ENCODE data around the gene RANBP10.
"Not testable (repeated sequence)": the region's sequence is repeated elsewhere in the genome, so short reads cannot be mapped to it uniquely, and the experiment has no call there.

The RANBP10 gene

DNA sequence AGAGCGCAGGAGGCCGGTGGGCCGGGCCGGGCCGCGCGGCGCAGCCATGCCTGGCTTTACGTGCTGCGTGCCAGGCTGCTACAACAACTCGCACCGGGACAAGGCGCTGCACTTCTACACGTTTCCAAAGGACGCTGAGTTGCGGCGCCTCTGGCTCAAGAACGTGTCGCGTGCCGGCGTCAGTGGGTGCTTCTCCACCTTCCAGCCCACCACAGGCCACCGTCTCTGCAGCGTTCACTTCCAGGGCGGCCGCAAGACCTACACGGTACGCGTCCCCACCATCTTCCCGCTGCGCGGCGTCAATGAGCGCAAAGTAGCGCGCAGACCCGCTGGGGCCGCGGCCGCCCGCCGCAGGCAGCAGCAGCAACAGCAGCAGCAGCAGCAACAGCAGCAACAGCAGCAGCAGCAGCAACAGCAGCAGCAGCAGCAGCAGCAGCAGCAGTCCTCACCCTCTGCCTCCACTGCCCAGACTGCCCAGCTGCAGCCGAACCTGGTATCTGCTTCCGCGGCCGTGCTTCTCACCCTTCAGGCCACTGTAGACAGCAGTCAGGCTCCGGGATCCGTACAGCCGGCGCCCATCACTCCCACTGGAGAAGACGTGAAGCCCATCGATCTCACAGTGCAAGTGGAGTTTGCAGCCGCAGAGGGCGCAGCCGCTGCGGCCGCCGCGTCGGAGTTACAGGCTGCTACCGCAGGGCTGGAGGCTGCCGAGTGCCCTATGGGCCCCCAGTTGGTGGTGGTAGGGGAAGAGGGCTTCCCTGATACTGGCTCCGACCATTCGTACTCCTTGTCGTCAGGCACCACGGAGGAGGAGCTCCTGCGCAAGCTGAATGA, 36.4 kb upstream of the RANBP10 start:
- Histone ChIP-seq H3K9ac (ENCODE audit: low read length) (peak overlapping the region; percentile 90), H3K27me3 (ENCODE audit: control insufficient read depth, insufficient read depth, low read length) (no peaks in the 10 kb centered on the region), H3K4me1 (ENCODE audit: control insufficient read depth, insufficient read depth, low read length) (peaks cover 33% of the 10 kb centered on the region), H3K36me3 (ENCODE audit: control insufficient read depth, insufficient read depth, low read length) (no peaks in the 10 kb centered on the region), H3K27ac (ENCODE audit: low read depth, low read length) (peak overlapping the region; percentile 10; the same call in 1 of the 2 replicates), H3K4me3 (ENCODE audit: low read depth, low read length) (peak overlapping the region; percentile 92), H3K9me3 (ENCODE audit: control insufficient read depth, insufficient read depth, low read depth, low read length) (no peaks in the 10 kb centered on the region)

DNA sequence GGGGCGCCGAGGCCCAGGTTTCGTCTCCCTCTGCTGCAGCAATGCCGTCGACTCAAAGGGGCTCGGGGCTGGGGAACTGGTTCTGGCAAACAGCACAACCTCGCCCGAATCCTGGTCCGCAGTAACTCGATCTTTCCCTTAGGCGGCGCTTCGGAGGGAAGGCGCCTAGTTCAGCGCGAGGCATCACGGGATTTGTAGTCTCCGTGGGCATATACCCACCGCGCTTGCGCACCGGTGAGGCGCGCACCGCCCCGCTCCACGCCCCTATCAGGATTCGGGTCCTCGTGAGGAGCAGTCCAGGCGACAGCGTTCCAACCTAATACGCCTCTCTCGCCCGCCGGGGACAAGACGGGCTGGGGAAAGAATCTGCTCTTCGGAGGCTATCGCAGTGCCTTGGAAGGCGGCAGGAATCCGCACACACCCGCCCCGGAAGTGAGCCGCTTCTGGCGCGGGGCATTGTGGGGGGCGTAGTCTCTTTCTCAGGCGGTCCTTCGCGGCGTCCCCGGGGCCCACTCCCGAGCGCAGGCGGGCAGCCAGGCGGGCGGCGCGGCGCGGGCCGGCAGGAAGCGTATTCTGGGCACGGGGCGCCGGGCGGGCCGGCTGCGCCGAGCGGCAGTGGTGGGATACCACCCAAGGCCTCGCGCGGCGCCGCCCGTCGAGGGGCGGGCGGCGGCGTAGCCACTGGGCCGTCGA, 35.6 kb upstream of the RANBP10 start, which contains the start of gene THAP11:
TSS of gene THAP11 (plus strand) at position 505 of the 693 bp plus-strand sequence. CDS start 235 bp downstream, outside the sequence.
- Histone ChIP-seq H3K27ac (ENCODE audit: low read depth, low read length) (peak within 1 kb of the TSS; percentile 90), H3K4me1 (ENCODE audit: control insufficient read depth, insufficient read depth, low read length) (peaks cover 33% of the 10 kb centered on the region), H3K27me3 (ENCODE audit: control insufficient read depth, insufficient read depth, low read length) (no peaks in the 10 kb centered on the region), H3K36me3 (ENCODE audit: control insufficient read depth, insufficient read depth, low read length) (no peaks in the 10 kb centered on the region), H3K9ac (ENCODE audit: low read length) (peak within 1 kb of the TSS; percentile 90), H3K4me3 (ENCODE audit: low read depth, low read length) (peak within 1 kb of the TSS; percentile 92), H3K9me3 (ENCODE audit: control insufficient read depth, insufficient read depth, low read depth, low read length) (no peaks in the 10 kb centered on the region)

DNA sequence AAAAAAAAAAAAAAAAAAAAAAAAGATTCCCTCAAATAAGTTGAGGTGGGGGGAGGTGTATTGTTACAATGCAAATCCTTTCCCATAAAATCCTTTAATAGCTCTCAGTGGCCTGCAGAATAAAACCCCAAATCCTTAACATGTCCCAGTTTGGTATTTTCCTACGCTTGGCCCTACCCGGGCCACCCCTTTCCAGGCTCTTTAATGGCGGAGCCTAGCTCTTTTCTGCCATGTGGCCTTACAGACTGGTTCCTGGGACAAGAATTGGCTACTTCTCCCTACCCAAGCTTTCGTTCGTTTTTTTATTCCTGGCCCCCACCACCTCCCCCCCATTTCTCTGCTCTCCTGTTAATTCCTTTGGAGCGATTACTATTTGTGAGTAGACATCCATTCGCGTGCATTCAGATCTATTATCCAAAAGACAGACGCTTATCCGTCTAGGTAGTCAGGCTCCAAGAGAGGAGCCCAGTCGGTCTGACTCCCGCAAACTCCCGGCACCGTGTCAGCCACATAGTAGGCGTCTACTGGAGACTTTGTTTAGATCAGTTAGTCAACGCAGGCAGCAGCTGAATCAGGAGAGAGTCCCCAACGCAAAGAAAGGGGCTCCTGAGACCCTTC, 34.9 kb upstream of the RANBP10 start:
- H3K9me3 ChIP-seq (ENCODE audit: control insufficient read depth, insufficient read depth, low read depth, low read length) = no peaks in the 10 kb centered on the region
- peak overlapping the region; percentile 92 for H3K4me3 ChIP-seq (ENCODE audit: low read depth, low read length)
- H3K27ac ChIP-seq (ENCODE audit: low read depth, low read length) = peak overlapping the region; percentile 57; the same call in 1 of the 2 replicates
- peak overlapping the region; percentile 90 for H3K9ac ChIP-seq (ENCODE audit: low read length)
- H3K36me3 ChIP-seq (ENCODE audit: control insufficient read depth, insufficient read depth, low read length) = no peaks in the 10 kb centered on the region
- no peaks in the 10 kb centered on the region for H3K27me3 ChIP-seq (ENCODE audit: control insufficient read depth, insufficient read depth, low read length)
- H3K4me1 ChIP-seq (ENCODE audit: control insufficient read depth, insufficient read depth, low read length) = peaks cover 33% of the 10 kb centered on the region

DNA sequence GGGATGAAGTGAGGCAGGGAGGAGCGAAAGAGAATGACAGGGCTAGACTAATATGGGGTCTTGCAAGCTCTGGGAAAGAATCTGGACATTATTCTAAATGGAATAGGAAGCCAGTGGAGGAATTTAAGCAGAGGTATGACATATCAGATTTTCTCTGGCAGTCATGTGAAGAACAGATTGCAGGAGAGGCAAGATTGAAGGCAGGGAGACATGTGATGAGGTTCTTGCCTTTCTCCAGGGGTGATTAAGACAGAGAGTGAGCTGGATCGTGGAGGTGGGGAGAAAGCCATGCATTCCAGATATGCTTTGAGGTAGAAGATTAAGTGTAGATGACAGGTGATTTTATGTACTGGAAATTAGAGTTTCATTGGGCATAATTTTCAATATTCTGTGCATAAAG, 31.5 kb upstream of the RANBP10 start:
- no peak overlapping the region for H3K4me3 ChIP-seq (ENCODE audit: low read depth, low read length)
- no peaks in the 10 kb centered on the region for H3K9me3 ChIP-seq (ENCODE audit: control insufficient read depth, insufficient read depth, low read depth, low read length)
- peaks cover 8% of the 10 kb centered on the region; the same call in 1 of the 2 replicates for H3K4me1 ChIP-seq (ENCODE audit: control insufficient read depth, insufficient read depth, low read length)
- H3K9ac ChIP-seq (ENCODE audit: low read length) = no peak overlapping the region
- no peaks in the 10 kb centered on the region for H3K27me3 ChIP-seq (ENCODE audit: control insufficient read depth, insufficient read depth, low read length)
- H3K36me3 ChIP-seq (ENCODE audit: control insufficient read depth, insufficient read depth, low read length) = no peaks in the 10 kb centered on the region
- no peak overlapping the region for H3K27ac ChIP-seq (ENCODE audit: low read depth, low read length)

DNA sequence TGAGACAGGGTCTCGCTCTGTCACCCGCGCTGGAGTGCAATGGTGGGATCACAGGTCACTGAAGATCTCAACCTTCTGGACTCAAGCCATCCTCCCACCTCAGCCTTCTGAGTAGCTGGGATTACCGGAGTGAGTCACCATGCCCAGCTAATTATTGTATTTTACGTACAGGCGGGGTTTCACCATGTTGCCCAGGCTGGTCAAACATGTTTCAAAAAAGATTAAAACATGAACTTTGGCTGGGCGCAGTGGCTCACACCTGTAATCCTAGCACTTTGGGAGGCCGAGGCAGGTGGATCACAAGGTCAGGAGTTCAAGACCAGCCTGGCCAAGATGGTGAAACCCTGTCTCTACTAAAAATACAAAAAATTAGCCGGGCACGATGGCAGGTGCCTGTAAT, 30.8 kb upstream of the RANBP10 start:
- H3K4me1 ChIP-seq (ENCODE audit: control insufficient read depth, insufficient read depth, low read length) = peaks cover 12% of the 10 kb centered on the region; the same call in 1 of the 2 replicates
- H3K27me3 ChIP-seq (ENCODE audit: control insufficient read depth, insufficient read depth, low read length); H3K27ac ChIP-seq (ENCODE audit: low read depth, low read length): not testable (repeated sequence)

DNA sequence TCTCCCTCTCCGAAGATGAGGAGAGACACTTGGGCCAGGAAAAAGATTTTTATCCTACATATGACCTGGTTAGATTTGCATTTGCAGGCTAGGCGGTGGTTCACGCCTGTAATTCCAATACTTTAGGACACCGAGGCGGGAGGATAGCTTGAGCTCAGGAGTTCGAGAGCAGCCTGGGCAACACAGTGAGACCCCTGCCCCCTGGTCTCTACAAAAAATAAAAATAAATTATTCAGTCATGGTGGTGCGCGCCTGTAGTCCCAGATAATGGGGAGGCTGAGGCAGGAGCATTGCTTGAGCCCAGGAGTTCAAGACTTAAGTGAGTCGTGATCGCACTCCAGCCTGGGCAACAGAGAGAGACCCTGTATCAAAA, 27.9 kb upstream of the RANBP10 start:
- peaks cover 30% of the 10 kb centered on the region for H3K36me3 ChIP-seq (ENCODE audit: control insufficient read depth, insufficient read depth, low read length)
- peak overlapping the region; percentile 77 for H3K9ac ChIP-seq (ENCODE audit: low read length)
- H3K4me1 ChIP-seq (ENCODE audit: control insufficient read depth, insufficient read depth, low read length) = peaks cover 6% of the 10 kb centered on the region; the same call in 1 of the 2 replicates
- no peaks in the 10 kb centered on the region for H3K27me3 ChIP-seq (ENCODE audit: control insufficient read depth, insufficient read depth, low read length)
- H3K27ac ChIP-seq (ENCODE audit: low read depth, low read length) = no peak overlapping the region
- no peaks in the 10 kb centered on the region for H3K9me3 ChIP-seq (ENCODE audit: control insufficient read depth, insufficient read depth, low read depth, low read length)
- peak overlapping the region; percentile 62 for H3K4me3 ChIP-seq (ENCODE audit: low read depth, low read length)

More for the DNA sequence above, 30.8 kb upstream of the RANBP10 start:
- not testable (repeated sequence) for H3K9me3 ChIP-seq (ENCODE audit: control insufficient read depth, insufficient read depth, low read depth, low read length); H3K4me3 ChIP-seq (ENCODE audit: low read depth, low read length); H3K36me3 ChIP-seq (ENCODE audit: control insufficient read depth, insufficient read depth, low read length); H3K9ac ChIP-seq (ENCODE audit: low read length)

DNA sequence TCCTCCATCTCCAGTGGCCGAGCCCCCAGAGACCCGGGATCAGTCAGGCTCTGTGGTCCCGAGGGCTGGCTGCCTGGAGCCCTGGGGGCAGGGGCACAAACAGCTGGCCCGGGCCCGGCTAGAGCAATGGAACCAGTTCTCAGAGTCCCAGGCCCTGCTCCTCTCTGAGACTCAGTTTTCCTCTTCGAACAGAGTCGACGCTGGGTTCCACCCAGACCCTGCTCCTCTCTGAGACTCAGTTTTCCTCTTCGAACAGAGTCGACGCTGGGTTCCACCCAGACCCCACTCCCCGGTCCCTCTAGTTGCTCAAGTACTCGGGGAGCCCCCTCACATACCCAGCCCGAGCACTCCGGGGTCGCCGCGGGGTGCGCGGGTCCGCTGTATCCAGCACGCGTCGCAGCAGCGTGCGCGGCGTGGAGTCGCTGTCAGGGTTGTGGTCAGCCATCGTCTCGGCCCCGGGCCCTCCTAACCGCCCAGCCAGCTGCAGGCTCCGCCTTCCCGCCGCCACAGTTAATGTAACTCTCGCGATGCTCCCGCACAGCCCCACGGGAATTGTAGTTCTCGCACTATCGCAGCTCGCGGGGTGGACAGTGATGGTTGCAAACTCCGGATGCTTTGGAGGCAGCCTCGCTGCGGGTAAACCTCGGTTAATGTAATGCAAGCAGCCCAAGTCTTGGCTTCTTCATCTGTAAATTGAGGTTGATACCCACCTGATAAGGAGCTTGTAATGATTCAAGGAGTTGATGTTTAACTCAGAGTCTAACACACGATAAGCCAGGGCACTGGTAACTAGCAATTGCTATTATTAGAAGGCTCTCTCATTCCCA, 27.3 kb upstream of the RANBP10 start:
- Histone ChIP-seq H3K27ac (ENCODE audit: low read depth, low read length) (no peak overlapping the region), H3K36me3 (ENCODE audit: control insufficient read depth, insufficient read depth, low read length) (peaks cover 36% of the 10 kb centered on the region), H3K4me3 (ENCODE audit: low read depth, low read length) (peak overlapping the region; percentile 62), H3K27me3 (ENCODE audit: control insufficient read depth, insufficient read depth, low read length) (no peaks in the 10 kb centered on the region), H3K9ac (ENCODE audit: low read length) (peak overlapping the region; percentile 77), H3K9me3 (ENCODE audit: control insufficient read depth, insufficient read depth, low read depth, low read length) (no peaks in the 10 kb centered on the region), H3K4me1 (ENCODE audit: control insufficient read depth, insufficient read depth, low read length) (peaks cover 6% of the 10 kb centered on the region; the same call in 1 of the 2 replicates)

DNA sequence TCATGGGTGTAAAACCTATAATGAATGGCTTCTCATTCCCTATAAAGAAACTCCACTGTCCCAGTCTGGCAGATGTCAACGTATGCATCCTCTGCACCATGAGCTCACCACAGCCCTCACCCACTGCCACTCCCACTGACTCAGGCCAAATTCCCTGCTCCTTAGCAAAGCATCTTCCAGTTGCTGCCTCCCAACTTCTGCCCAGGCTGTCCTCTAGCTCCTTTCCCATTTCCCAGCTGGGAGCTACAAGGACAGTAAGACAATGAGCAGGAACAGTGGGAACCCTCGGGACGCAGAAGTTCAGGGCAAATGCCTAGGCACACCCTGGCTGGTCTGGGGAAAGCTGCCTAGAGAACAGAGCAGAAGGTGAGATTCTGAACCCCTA, 26.7 kb upstream of the RANBP10 start:
- Histone ChIP-seq H3K4me3 (ENCODE audit: low read depth, low read length) (peak overlapping the region; percentile 62), H3K27ac (ENCODE audit: low read depth, low read length) (no peak overlapping the region), H3K27me3 (ENCODE audit: control insufficient read depth, insufficient read depth, low read length) (no peaks in the 10 kb centered on the region), H3K9me3 (ENCODE audit: control insufficient read depth, insufficient read depth, low read depth, low read length) (no peaks in the 10 kb centered on the region), H3K4me1 (ENCODE audit: control insufficient read depth, insufficient read depth, low read length) (peaks cover 6% of the 10 kb centered on the region; the same call in 1 of the 2 replicates), H3K9ac (ENCODE audit: low read length) (peak overlapping the region; percentile 77), H3K36me3 (ENCODE audit: control insufficient read depth, insufficient read depth, low read length) (peaks cover 42% of the 10 kb centered on the region)

DNA sequence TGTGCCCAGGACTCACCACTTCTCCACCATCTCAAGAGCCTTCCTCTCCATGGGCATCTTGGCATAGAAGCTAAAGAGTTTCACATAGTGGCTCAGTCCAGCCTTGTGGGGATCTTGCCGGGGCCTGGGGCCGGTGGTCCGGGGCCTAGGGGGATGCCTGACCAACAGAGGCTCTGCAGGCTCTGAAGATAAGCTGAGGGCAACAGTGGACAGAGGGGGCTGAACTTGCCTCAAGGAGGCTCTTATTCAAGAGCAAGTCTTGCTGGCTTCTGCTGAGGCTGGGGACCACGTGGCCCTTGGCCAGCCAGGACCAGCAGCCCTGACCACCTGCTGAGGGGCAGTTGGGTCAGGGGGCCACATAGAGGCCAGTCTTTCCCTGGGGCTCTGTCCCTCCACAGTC, 22.3 kb upstream of the RANBP10 start:
- Histone ChIP-seq H3K4me1 (ENCODE audit: control insufficient read depth, insufficient read depth, low read length) (peaks cover 6% of the 10 kb centered on the region; the same call in 1 of the 2 replicates), H3K36me3 (ENCODE audit: control insufficient read depth, insufficient read depth, low read length) (peaks cover 66% of the 10 kb centered on the region), H3K27me3 (ENCODE audit: control insufficient read depth, insufficient read depth, low read length) (no peaks in the 10 kb centered on the region), H3K4me3 (ENCODE audit: low read depth, low read length) (no peak overlapping the region), H3K9ac (ENCODE audit: low read length) (no peak overlapping the region), H3K27ac (ENCODE audit: low read depth, low read length) (no peak overlapping the region), H3K9me3 (ENCODE audit: control insufficient read depth, insufficient read depth, low read depth, low read length) (no peaks in the 10 kb centered on the region)

DNA sequence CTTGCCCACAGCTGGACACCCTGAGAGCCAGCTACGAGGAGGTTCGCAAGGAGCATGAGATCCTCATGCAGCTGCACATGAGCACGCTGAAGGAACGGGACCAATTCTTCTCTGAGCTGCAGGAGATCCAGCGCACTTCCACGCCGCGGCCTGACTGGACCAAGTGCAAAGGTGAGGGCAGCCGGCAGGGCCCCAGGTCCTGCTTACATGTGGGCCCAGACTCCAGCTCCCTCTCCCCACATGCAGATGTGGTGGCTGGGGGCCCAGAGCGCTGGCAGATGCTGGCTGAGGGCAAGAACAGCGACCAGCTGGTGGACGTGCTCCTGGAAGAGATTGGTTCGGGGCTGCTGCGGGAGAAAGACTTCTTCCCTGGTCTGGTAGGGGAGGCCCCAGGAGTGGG, 19.5 kb upstream of the RANBP10 start:
- no peak overlapping the region for H3K4me3 ChIP-seq (ENCODE audit: low read depth, low read length)
- H3K27me3 ChIP-seq (ENCODE audit: control insufficient read depth, insufficient read depth, low read length) = no peaks in the 10 kb centered on the region
- no peak overlapping the region for H3K27ac ChIP-seq (ENCODE audit: low read depth, low read length)
- no peaks in the 10 kb centered on the region for H3K4me1 ChIP-seq (ENCODE audit: control insufficient read depth, insufficient read depth, low read length)
- H3K9me3 ChIP-seq (ENCODE audit: control insufficient read depth, insufficient read depth, low read depth, low read length) = no peaks in the 10 kb centered on the region
- no peak overlapping the region for H3K9ac ChIP-seq (ENCODE audit: low read length)
- peaks cover 52% of the 10 kb centered on the region for H3K36me3 ChIP-seq (ENCODE audit: control insufficient read depth, insufficient read depth, low read length)
